NB4 (cell line): ENCODE measurements around the gene NKIRAS2.
A peak's percentile ranks its signal among the peaks of the same experiment; 100 is the strongest.

Source experiments
- DNase-seq: peaks from one replicate; pipeline ENCODE4 v3.0.0; 2010; ENCODE audit warnings: low read depth
- H3K4me3 ChIP-seq: one replicate; pipeline ENCODE4 v1.5.1; 2011; ENCODE audit warnings: mild to moderate bottlenecking, low read depth, low read length, moderate library complexity
- MYC ChIP-seq: IDR thresholded peaks from 2 replicates; pipeline ENCODE4 v1.6.1; 2011; ENCODE audit warnings: low read depth, low read length
- POLR2A ChIP-seq: IDR thresholded peaks from 2 replicates; pipeline ENCODE4 v1.6.1; 2011; ENCODE audit warnings: mild to moderate bottlenecking; ENCODE audit not compliant: insufficient read length; ENCODE audit errors: extremely low read depth
- TF ChIP-seq, protein P1 (sequence below): IDR thresholded peaks from 2 replicates; pipeline ENCODE4 v1.6.1; 2011; ENCODE audit warnings: low read depth, low read length
- TF ChIP-seq, protein P2 (sequence below): IDR thresholded peaks from one replicate; pipeline ENCODE4 v1.5.1; 2012; ENCODE audit warnings: low read depth, low read length

NKIRAS2 gene

DNA sequence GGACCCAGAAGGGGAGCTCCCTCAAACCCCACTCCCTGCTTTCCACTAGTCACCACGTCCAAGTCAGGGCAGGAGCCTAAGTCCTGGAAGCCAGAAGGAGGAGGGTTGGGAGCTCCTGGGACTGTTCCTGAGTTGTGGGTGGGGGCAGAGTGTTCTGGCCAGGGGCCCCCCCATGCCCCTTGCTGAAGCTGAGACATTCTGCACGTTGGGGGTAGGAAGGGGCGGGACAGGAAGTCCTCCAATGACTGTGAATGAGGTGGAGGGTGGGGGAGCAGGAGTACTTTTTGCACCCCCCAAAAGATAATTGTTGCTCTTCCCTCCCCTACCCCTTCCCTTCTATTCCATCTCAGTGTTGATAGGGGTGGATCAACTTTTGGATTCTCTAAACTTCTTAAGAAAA is 51.9 kb downstream of the NKIRAS2 start:
- DNase-seq, result peak; percentile 43
- peak overlapping the region; percentile 42 for H3K4me3 ChIP-seq
- TF ChIP-seq POLR2A, result no peak
- TF ChIP-seq MYC, result no peak
- TF ChIP-seq, protein P1, sequence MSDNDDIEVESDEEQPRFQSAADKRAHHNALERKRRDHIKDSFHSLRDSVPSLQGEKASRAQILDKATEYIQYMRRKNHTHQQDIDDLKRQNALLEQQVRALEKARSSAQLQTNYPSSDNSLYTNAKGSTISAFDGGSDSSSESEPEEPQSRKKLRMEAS, result no peak
- TF ChIP-seq, protein P2, sequence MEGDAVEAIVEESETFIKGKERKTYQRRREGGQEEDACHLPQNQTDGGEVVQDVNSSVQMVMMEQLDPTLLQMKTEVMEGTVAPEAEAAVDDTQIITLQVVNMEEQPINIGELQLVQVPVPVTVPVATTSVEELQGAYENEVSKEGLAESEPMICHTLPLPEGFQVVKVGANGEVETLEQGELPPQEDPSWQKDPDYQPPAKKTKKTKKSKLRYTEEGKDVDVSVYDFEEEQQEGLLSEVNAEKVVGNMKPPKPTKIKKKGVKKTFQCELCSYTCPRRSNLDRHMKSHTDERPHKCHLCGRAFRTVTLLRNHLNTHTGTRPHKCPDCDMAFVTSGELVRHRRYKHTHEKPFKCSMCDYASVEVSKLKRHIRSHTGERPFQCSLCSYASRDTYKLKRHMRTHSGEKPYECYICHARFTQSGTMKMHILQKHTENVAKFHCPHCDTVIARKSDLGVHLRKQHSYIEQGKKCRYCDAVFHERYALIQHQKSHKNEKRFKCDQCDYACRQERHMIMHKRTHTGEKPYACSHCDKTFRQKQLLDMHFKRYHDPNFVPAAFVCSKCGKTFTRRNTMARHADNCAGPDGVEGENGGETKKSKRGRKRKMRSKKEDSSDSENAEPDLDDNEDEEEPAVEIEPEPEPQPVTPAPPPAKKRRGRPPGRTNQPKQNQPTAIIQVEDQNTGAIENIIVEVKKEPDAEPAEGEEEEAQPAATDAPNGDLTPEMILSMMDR, result no peak

DNA sequence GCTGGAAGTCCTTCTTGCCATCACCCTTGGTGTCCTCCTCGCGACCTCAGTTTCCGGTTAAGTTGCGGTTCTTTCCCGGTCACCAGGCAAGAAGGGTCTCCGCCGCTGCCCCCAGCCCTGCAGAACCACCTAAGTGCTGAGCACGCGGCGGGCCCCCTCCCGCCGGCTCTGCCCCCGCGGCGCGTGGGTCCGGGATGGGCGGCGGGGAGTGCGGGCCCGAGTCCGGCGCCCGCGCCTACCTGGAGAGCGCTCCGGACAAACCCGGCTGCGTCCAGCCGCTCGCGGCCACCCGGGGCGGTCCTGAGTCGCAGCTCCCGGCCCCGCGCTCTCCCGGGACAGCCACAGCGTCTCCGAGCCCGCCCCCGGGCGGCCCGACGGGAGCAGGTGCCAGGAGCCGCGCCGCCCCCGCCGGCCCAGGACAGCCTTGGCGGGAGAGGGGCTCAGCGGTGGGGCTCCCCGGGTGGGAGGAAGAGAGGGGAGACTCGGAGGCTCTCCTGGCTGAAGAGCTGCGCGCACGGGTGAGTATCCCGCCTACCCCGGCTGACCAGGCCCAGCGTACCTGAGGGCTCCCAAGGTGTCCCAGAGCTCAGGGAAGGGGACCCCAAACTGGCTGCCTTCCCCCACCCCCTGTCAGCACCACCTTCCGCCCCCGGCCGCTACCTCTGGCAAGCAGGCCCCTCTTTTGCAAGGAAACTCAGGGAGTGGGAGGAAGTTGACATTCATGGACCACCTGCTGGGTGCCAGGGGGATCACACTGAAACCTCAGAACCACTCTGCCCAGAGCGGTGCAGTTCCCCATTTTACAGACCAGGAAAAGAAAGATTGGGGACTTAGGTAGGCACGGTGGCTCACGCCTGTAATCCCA is 52.7 kb downstream of the NKIRAS2 start:
- TF ChIP-seq MYC, result no peak
- TF ChIP-seq, protein P1, result no peak
- TF ChIP-seq, protein P2, result no peak
- no peak for TF ChIP-seq POLR2A
- peak overlapping the region; percentile 42 for H3K4me3 ChIP-seq

More for the DNA sequence above, 52.7 kb downstream of the NKIRAS2 start:
- peak; percentile 80 for DNase-seq
